ENCODE measurements around the gene METRNL.
"Not testable (repeated sequence)": the region's sequence is repeated elsewhere in the genome, so short reads cannot be mapped to it uniquely, and the experiment has no call there.

Gene METRNL

DNA sequence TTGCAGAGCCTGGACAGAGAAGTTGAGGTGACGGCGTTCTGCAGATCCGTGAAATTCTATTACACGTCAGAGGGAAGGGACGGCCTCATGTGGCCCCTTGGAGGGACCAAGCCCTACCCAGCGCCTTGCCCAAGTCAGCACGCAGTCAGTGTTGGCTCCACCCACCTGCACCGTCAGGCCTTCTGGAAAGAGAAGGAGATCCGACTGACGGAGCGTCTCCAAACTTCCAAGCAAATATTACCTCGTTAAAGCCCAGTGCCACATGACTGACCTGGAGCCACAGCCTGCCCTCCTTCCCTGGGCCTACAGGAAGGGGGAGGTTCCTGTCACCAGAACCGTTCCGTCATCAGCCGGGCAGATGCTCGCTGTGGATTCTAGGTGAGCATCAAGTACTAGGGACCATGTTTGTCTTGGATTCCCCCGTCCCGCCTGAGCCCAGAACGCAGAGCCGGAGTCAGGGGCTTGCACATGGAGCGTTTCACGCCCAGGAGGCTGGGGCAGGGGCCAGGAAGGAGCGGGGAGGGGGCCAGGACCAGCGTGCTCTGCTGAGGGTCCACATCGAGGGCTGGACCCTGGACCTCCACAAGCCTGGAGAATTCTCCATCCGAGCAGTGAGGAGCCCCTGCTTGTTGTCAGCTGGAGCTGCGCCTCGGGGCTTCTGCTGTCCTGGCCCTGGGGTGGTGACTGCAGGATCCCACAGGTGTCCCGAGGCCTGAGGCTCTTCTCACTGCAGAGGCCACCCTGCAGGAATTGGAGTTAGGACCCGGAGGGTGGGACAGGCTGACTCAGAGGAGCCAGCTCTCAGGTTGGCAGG lies 22.6 kb upstream of the METRNL start:
- FAIRE-seq (no peak), DNase-seq (ENCODE audit: insufficient read length, low spot score) (no peak)
- no peak for TF ChIP-seq POLR2A (IDR thresholded peaks at IDR 0.05; ENCODE audit: low read depth, low read length)

DNA sequence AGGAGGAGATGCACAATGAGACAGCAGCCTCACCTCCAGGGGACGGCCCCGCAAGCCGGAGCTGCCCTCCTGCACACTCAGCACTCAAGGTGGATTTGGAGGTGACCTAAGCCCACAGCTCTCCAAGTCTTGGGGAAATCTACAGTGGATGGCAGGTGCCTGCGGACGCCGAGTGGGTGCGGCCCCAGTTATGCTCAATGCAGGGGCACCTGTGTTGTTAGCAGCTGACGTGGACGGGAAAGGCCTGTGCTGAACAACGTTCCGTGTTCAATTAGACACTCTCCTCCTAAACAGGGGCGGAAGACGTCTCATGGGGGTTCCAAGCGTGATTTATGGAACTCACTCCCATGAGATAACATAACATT lies 22.0 kb upstream of the METRNL start:
- FAIRE-seq: no peak
- DNase-seq (ENCODE audit: insufficient read length, low spot score): no peak
- no peak for TF ChIP-seq POLR2A (IDR thresholded peaks at IDR 0.05; ENCODE audit: low read depth, low read length)

DNA sequence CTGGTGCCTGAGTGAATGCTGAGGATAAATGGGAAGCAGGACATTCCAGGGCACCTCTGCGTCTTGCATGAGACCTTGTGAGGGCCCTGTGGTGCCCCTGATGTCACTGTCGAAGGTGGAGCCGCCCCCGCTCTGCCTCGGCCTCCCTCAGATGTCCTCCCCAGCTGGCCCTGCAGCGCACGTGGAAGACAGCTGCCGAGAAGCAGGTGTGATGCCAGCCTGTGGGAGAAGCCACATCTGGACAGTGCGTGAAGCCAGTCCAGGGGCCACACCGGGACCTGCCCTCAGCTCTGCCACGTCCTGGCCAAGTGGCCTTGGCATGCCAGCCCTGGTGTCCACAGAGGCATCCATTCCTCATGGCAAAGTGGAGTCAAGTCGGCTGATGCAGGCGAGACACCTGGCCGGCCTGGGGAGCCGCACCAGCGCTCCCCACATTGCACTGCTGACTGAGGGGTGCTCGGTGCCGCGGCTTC lies 21.6 kb upstream of the METRNL start:
- FAIRE-seq: no peak
- TF ChIP-seq POLR2A (IDR thresholded peaks at IDR 0.05; ENCODE audit: low read depth, low read length): no peak
- no peak for DNase-seq (ENCODE audit: insufficient read length, low spot score)

DNA sequence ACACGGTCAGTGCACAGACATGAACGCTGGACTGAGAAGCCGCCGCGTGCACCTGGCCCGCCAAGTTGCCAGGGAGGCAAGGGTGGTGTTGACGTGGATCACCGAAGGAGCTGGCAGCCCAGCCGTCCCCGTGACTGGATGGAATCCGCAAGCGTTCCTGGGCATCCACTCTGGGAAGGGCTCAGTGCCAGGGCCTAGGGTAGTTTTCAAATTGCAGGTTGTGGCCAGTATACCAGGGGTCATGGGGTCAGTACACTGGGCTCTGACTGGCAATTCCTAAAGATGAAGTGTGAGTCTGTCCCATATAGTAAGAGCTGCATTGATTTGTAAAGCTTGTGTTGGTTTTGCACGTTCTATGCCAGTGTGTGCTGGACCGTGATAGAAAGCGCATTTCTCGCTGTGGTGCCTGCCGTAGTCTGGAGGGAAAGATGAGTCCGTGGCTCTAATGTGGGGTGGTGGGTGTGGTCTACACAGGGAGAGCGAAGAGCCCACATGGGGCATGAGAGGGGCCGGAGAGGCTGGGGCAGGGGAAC lies 21.1 kb upstream of the METRNL start:
- FAIRE-seq (no peak), DNase-seq (ENCODE audit: insufficient read length, low spot score) (no peak)
- no peak for TF ChIP-seq POLR2A (IDR thresholded peaks at IDR 0.05; ENCODE audit: low read depth, low read length)

DNA sequence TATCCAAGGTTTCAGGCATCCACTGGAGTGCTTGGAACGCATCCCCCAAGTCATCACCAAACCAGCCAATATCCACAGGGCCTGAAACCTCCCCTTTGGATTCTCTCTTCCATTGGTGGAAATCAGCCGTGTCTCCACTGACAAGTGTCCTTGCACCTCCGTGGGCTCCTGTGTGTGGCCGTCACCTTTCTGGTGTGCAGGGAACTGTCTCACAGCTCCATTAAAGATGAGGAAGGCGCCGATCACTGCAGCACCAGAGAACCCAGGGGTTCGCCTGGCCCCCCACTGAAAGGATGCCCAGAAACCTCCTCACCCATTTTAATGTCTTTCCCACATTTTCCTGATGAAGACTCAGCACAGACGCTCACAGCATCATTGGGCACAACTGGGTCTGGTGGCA lies 17.8 kb upstream of the METRNL start:
- no peak for FAIRE-seq
- TF ChIP-seq POLR2A (IDR thresholded peaks at IDR 0.05; ENCODE audit: low read depth, low read length): no peak
- DNase-seq (ENCODE audit: insufficient read length, low spot score): no peak

DNA sequence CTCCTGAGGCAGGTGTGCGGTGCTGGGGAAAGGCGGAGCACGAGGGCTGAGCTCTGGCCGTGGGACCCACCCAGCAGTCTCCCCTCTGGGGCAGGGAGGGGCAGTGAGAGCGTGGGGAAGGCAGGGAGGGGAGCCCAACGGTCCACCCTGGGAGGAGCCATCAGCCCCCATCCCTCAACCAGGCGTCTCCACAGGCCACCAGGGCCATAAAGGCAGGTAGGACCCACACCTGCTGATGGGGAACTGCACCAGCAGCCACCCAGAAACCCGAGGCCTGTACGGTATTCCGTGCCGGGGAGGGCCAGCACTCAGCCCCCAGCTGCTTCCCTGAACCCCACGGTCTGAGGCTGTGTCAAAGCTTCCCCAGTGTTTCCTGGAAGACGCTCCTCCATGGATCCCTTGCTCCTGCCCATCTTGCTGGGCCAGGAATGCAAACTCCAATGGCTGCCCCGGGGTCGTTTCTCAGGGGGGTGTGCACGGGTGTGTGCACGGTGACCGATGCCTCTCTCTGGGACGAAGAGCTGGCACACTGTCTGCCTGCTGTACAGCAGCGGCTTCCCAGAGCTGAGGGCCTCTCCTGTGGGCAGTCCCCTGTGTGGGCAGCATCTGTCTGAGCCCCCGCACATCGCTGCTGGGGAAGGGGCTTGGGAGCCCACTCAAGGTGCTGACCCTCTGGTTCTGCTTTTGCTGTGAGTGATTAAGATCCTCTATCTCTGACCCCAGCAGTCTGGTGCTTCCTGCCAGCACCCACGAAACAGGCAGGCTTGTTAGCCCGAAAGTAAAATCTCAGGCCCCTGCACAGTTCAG lies 17.2 kb upstream of the METRNL start:
- no peak for TF ChIP-seq POLR2A (IDR thresholded peaks at IDR 0.05; ENCODE audit: low read depth, low read length)
- FAIRE-seq (no peak), DNase-seq (ENCODE audit: insufficient read length, low spot score) (no peak)

DNA sequence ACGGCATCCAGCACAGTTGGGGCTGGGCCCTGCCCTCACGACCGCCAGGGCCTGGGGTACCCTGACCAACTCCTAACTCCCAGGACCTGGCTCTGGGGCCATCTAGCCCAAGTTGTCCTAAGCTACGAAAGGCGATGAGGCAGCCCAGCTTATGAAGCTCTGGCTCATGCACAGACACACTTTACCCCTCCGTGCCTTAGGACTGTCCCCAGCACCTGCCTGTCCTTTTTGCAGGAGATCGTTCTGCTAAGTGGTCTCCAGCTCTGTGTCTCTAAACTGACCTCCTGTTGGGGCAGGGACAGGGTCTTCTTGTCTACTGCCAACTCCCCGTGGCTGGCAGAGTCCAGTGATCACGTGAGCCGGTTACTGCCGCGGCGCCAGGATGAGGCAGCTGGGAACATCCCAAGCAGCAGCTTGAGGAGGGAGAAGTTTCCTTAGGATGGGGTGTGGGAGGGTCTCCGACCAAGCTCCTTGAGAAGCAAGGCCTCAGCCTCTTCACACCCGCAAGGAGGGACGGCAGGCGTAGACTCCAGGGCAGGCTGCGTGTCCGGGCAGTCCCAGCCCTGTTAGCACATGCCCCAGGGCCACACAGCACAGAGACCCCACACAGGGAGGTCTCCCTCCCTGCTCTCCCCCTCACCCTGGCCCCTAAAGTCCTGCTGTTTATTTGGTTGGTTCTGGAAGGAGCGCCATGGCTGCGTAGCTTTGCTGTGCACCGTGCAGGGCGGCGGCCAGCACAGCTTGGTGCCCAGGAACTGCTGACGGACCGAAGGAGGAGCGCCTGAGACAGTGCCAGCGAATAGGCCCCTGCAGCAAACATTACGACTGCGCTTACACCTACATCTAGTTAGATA lies 16.4 kb upstream of the METRNL start:
- DNase-seq (ENCODE audit: insufficient read length, low spot score) (no peak), FAIRE-seq (no peak)
- no peak for TF ChIP-seq POLR2A (IDR thresholded peaks at IDR 0.05; ENCODE audit: low read depth, low read length)

DNA sequence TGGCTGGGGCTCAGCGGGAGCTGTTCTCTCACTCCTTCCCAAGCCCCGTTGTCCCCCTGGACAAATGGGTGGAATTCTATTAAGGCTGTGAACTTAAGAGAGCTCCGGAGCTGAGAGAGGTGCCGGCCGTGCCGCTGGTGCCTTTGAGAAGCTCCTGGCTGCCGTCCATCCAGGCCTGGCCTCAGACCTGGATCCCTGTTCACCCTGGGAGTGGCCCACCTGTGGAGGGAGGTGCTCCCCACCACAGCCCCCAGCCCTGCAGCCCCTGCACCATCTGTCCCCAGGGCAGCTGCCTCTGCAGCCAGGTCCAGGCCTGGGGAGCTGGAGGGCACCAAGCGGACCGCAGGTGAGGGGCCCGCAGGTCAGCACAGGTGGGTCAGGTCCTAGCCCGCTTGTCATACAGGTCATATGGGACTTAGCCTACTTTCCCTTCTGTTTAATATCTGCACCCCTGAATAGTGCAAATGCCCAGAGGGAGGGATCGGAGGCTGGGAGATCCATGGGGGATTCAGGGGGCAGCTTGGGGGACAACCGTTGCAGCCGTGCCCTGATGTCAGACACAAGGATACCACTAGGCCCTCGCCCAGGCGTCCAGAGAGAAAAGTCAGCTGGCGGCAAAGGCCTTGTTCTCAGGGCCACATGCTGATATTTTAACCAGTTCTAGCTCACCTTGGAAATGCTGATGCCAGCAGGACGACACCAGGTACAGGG lies 15.2 kb upstream of the METRNL start:
- DNase-seq (ENCODE audit: insufficient read length, low spot score) (no peak), FAIRE-seq (no peak)
- TF ChIP-seq POLR2A (IDR thresholded peaks at IDR 0.05; ENCODE audit: low read depth, low read length): no peak

DNA sequence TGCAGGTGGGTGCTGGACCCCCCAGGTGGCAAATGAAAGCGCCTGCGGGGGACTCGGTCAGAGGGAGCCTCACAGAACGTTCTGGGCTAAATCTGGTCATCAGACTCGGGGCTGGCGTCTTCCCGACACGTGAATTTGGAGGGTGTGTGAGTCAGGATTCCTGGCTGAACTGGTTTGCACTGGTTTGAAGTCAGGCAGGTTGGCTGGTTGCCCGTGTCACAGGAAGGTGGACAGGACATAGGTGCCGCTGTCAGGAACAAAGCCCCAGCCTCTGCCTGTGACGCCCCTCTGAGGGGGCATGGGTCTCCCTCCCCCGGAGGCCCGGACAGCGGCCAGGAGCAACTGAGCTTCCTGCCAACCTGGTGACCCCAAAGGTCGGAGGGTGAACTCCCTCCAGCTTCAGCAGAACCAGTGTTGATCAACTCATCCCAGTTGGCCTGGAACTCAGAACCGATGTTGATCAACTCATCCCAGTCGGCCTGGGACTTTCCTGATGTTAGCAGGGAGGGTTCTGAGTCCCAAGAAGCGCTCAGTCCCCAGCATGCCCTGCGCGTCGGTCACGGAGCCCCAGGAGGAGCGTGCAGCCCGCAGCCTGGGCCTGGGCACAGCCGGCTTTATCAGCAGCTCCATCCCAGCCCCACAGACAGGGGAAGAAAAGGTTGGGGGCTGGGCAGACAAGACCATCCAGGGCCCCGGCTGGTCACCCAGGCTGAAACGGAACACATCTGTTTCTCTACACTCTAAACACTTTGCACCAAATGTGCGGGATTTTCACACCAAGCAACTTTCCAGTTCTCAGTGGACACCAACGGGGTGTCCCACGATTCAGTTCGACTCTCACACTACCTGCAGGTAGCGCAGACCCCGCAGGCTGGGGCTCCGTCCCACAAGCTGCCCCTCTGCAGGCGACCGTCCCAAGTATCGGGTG lies 14.4 kb upstream of the METRNL start:
- no peak for TF ChIP-seq POLR2A (IDR thresholded peaks at IDR 0.05; ENCODE audit: low read depth, low read length)
- FAIRE-seq: no peak
- no peak for DNase-seq (ENCODE audit: insufficient read length, low spot score)

DNA sequence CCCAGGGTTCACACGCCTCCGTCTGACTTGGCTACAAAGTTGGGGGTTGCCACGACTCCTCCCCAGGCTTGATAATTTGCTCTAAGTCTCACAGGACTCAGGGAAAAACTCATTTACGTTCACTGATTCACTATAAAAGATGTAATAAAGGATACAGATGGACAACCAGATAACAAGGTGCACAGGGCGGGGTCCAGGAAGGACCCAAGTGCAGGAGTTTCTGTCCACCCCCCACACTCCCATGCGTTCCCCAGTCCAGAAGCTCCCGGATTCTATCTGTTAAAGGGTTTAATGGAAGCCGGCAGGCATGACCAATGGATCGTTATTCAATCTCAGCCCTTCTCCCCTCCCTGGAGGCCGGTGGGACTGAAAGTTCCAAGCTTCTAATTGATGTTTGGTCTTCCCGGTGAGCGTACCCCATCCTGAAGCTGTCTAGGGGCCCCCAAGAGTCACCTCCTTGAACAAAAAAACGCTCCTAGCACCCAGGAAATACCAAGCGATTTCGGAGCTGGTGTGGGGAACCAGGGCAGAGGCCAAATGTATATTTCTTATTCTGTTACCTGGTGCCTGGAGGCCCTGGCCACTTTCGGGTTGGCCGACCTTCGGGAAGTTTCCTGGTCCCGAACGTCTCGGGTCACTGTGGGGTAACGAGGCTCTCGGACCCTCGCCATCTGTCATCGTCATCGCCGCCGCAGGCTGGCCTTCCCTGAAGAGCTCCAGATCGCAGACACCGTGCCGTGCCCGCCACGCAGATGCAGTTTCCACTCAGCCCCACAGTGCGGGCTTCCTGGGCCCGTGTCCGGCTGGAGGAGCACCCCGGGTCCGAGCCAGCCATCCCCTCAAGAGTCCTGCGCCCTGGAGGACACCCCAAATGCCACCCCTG lies 13.5 kb upstream of the METRNL start:
- DNase-seq (ENCODE audit: insufficient read length, low spot score) (no peak), FAIRE-seq (no peak)
- TF ChIP-seq POLR2A (IDR thresholded peaks at IDR 0.05; ENCODE audit: low read depth, low read length): no peak

DNA sequence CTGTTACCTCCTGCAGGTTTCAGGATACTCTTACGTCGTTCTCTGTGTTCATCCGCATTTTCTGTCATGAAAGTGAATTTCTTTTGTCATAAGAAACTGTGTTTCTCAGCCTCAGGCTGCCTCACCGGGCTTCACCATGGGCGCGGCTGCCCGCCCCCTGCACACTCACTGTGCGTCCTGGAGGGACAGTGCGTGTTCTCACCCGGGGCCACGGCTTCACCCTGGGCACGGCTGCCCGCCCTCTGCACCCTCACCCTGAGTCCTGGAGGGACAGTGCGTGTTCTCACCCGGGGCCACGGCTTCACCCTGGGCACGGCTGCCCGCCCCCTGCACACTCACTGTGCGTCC lies 12.9 kb upstream of the METRNL start:
- DNase-seq (ENCODE audit: insufficient read length, low spot score); FAIRE-seq: not testable (repeated sequence)

All from H54 (cell line).